ENCODE data around the gene KRT86. TPM values are rescaled to one million over a fixed set of nuclear protein-coding genes. Genes with fewer than 3 reads are reported as not detected.

Gene KRT86
- total and polyA plus RNA-seq, 2 of the 13 experiments (the other 11 are each of a cell fraction or from before 2014, with no cell fraction given), result not detected

DNA sequence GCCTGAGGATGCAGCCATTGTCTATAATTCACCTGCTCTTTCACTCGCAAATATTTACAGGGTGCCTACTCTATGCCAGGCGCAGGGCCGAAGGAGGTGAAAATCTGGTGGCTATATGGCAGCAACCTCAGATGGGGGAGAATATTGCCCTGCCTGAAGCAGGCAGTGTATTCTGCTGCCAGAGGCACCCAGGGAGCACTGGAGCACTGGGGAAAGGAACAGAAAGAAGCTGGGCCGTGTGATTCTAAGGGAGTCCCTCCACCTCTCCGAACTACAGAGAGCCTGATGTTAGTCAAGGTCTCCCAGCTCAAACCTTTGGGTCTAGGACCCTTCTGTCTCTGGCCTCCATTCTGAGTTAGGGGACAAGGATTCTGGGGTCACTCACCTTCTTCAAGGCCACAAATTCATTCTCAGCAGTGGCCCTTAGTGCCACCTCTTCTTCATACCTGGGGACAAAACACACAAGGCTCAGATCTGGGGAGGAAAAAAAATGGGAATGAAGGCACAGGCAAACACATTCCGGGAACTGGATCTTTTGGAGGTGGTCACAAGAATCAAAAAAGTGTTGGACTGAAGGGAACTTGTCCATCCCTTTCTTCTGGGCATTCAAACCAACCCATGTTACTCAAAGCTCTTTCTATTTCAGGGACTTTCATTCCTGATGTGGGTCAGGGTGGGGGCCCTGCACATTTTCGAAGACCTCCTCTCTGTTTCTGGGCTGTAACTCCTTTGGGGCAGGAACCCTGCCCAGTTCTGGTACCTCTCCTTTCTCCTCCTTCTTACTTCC lies 19.3 kb upstream of the KRT86 start:
- Histone ChIP-seq H3K79me2 (ENCODE audit: insufficient read depth, low read length) (no peaks in the 10 kb centered on the region), H3K36me3 (replicated peaks in 1 of 2; ENCODE audit: control insufficient read depth in 1 of 2, insufficient read depth in 2 of 2, low read length in 2 of 2) (no peaks in the 10 kb centered on the region), H3K4me3 (replicated peaks in 1 of 3; ENCODE audit: insufficient read depth in 1 of 3, low read depth in 2 of 3, low read length in 3 of 3) (no peak overlapping the region), H3K27me3 (ENCODE audit: control insufficient read depth in 1 of 2, insufficient read depth in 2 of 2, low read length in 2 of 2) (peaks cover 1 to 31% of the 10 kb centered on the region in 2 experiments; a peak in 4 of 5 replicates), H2AFZ (ENCODE audit: low read length) (no peak overlapping the region), H4K20me1 (ENCODE audit: insufficient read depth, low read length) (no peaks in the 10 kb centered on the region), H3K9me3 (ENCODE audit: low read length) (no peaks in the 10 kb centered on the region), H3K4me2 (ENCODE audit: low read depth, low read length) (no peak overlapping the region), H3K9ac (ENCODE audit: insufficient read depth, low read depth, low read length) (no peak overlapping the region), H3K4me1 (ENCODE audit: insufficient read depth, low read length) (no peaks in the 10 kb centered on the region), H3K27ac (ENCODE audit: extremely low read length, insufficient read depth, low read length) (no peak overlapping the region)
- ATAC-seq (no peak), FAIRE-seq (no peak), DNase-seq (ENCODE audit: low spot score) (no peak)
- intact Hi-C loops (cut with micrococcal nuclease; ENCODE audit: unreplicated experiment), result loop anchor here (5.0 kb wide), 1 partner anchor 52 kb away; no protein-coding TSS in a partner anchor
- CTCF ChIA-PET (ENCODE audit: low intra/inter-chr PET ratio, low total read pairs), result no interaction called here
- POLR2A ChIA-PET, result no interaction called here
- TF ChIP-seq TCF12 (IDR thresholded peaks at IDR 0.05), result no peak
- TF ChIP-seq TCF12 (CRISPR knock-in tag; IDR thresholded peaks at IDR 0.05), result no peak
- TF ChIP-seq, protein P1, sequence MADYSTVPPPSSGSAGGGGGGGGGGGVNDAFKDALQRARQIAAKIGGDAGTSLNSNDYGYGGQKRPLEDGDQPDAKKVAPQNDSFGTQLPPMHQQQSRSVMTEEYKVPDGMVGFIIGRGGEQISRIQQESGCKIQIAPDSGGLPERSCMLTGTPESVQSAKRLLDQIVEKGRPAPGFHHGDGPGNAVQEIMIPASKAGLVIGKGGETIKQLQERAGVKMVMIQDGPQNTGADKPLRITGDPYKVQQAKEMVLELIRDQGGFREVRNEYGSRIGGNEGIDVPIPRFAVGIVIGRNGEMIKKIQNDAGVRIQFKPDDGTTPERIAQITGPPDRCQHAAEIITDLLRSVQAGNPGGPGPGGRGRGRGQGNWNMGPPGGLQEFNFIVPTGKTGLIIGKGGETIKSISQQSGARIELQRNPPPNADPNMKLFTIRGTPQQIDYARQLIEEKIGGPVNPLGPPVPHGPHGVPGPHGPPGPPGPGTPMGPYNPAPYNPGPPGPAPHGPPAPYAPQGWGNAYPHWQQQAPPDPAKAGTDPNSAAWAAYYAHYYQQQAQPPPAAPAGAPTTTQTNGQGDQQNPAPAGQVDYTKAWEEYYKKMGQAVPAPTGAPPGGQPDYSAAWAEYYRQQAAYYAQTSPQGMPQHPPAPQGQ (CRISPR knock-in tag; IDR thresholded peaks at IDR 0.05; ENCODE audit: borderline replicate concordance), result no peak
- TF ChIP-seq, protein P2, sequence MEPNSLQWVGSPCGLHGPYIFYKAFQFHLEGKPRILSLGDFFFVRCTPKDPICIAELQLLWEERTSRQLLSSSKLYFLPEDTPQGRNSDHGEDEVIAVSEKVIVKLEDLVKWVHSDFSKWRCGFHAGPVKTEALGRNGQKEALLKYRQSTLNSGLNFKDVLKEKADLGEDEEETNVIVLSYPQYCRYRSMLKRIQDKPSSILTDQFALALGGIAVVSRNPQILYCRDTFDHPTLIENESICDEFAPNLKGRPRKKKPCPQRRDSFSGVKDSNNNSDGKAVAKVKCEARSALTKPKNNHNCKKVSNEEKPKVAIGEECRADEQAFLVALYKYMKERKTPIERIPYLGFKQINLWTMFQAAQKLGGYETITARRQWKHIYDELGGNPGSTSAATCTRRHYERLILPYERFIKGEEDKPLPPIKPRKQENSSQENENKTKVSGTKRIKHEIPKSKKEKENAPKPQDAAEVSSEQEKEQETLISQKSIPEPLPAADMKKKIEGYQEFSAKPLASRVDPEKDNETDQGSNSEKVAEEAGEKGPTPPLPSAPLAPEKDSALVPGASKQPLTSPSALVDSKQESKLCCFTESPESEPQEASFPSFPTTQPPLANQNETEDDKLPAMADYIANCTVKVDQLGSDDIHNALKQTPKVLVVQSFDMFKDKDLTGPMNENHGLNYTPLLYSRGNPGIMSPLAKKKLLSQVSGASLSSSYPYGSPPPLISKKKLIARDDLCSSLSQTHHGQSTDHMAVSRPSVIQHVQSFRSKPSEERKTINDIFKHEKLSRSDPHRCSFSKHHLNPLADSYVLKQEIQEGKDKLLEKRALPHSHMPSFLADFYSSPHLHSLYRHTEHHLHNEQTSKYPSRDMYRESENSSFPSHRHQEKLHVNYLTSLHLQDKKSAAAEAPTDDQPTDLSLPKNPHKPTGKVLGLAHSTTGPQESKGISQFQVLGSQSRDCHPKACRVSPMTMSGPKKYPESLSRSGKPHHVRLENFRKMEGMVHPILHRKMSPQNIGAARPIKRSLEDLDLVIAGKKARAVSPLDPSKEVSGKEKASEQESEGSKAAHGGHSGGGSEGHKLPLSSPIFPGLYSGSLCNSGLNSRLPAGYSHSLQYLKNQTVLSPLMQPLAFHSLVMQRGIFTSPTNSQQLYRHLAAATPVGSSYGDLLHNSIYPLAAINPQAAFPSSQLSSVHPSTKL (CRISPR knock-in tag; IDR thresholded peaks at IDR 0.05), result no peak
- TF ChIP-seq CEBPG (CRISPR knock-in tag; IDR thresholded peaks at IDR 0.05), result no peak
- no peak for TF ChIP-seq ZMAT3 (CRISPR knock-in tag; conservative IDR thresholded peaks at IDR 0.05)
- no peak for TF ChIP-seq ZNF143 (CRISPR knock-in tag; IDR thresholded peaks at IDR 0.05)
- TF ChIP-seq, protein P3, sequence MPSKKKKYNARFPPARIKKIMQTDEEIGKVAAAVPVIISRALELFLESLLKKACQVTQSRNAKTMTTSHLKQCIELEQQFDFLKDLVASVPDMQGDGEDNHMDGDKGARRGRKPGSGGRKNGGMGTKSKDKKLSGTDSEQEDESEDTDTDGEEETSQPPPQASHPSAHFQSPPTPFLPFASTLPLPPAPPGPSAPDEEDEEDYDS (CRISPR knock-in tag; IDR thresholded peaks at IDR 0.05), result no peak
- TF ChIP-seq ZNF10 (CRISPR knock-in tag; IDR thresholded peaks at IDR 0.05; ENCODE audit: borderline replicate concordance, low read depth), result no peak
- 3% methylated on average over 6 of the region's 7 CpGs for WGBS (ENCODE audit: low lambda C conversion rate)
- BruUV-seq (replicated peaks), result no TSS peak
- in situ Hi-C loops (cut with HindIII; ENCODE audit: extremely low pct_ligation_motif_present, low pct_unique_long_range_greater_than_20kb), result no loop called here

Data from HepG2 (cell line).